Measurements from ENCODE around the gene BIVM. TPM values are rescaled to one million over a fixed set of nuclear protein-coding genes. Genes with fewer than 3 reads are reported as not detected.
A peak's percentile ranks its signal among the peaks of the same experiment; 100 is the strongest.

Gene BIVM, protein sequence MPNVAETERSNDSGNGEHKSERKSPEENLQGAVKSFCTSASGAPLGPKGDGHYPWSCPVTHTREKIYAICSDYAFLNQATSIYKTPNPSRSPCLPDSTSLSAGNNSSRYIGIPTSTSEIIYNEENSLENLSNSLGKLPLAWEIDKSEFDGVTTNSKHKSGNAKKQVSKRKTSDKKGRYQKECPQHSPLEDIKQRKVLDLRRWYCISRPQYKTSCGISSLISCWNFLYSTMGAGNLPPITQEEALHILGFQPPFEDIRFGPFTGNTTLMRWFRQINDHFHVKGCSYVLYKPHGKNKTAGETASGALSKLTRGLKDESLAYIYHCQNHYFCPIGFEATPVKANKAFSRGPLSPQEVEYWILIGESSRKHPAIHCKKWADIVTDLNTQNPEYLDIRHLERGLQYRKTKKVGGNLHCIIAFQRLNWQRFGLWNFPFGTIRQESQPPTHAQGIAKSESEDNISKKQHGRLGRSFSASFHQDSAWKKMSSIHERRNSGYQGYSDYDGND
- total RNA-seq: 10 to 100 TPM; 12.0 to 25.6 (median 15.3) TPM

DNA sequence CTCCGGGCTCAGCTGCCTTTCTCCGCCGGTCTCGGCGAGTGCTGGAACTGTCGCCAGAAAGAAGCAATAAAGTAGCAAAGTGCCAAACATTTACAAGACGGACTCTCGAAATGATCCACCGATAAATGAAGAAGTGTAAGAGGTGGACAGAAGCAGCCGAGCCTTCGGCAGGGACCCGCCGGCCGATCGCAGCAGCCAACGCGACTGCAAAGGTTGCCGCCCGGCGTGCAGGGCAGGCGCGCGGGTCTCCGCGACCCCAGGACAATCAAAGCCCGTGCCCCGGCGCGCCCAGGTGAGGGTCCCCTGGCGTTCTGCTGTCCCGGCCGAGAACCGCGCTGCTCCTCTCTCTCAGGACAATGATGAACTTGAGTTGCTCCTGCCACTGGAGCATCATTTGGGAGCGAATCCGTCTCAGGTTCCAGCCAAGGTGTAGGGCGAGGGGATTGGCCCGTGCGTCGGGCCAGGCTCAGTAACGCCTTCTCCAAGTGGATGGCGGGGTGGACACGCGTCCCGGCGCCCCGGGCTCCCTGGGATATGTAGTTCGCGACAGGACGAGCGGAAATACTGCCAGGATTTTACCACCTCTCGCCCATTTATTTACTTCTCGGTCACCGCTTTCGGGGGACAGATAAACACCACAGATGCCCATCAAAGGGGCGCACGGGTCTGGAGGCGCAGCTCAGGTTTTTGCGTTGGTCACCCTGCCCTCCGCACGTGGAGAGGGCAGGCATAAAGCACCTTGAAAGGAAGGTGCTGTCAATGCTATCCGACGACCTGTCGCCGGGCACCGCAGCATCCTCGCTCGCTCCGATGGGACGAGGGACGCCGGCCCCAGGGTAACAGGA lies at the start of gene BIVM, which contains the start of gene POGLUT2:
TSS of gene BIVM (plus strand) at position 539 of the 845 bp plus-strand sequence. CDS start 8,149 bp downstream, outside the sequence.
TSS of gene POGLUT2 (minus strand) at position 396 of the 845 bp plus-strand sequence. CDS start at position 90, 306 bp downstream.
- WGBS, 10 experiments: 0 to 2% (median 0%) methylated on average over 2 to 24 of the region's 72 CpGs; no CpG with 5 or more reads in 4 of the 10 experiments
- Histone ChIP-seq H3K4me1 (replicated peaks in 1 of 2) (peaks cover 0 to 17% of the 10 kb centered on the region in 2 donors), H3K27ac (peak within 1 kb of the TSS in 1 of 2 donors; percentile 8), H3K4me3 (peak within 1 kb of the TSS; percentile 91 to 99 (median 94))
- ATAC-seq (replicated peaks in 6 of 8): peak; percentile 85 to 95 (median 93)
- in situ Hi-C loops (cut with MboI; ENCODE audit: low pct_unique_long_range_greater_than_20kb in 2 of 9, low sequenced_read_pairs in 9 of 9, unreplicated experiment in 9 of 9): loop anchor here in 1 of 9 experiments (10.0 kb wide), 1 partner anchor 154 kb away; no protein-coding TSS in a partner anchor

DNA sequence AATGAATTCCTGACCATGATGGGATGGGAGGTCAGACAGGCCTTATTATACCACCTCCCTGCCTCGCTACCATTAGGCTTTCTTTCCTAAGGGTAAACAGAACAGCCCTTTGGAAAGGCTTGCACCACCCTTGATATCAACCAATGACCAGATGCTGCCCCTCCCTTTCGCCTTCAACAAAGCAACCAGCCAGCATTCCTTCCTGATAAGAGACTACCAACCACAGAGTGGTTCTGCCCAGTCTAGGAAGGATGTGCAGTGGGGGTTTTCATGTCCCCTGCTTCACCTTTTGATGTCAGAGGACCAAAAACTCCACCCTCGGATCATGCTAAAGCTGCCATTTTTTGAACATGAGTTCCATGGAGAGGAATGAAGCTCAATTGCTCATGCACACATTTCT lies 47.0 kb upstream of the BIVM start:
- Histone ChIP-seq H3K4me1 (replicated peaks in 1 of 2) (peaks cover 0 to 7% of the 10 kb centered on the region in 2 donors), H3K27ac (no peak overlapping the region), H3K4me3 (no peak overlapping the region)
- WGBS, 10 experiments: 30 to 100% (median 80%) methylated on average over 1 to 3 of the region's 3 CpGs; no CpG with 5 or more reads in 1 of the 10 experiments
- in situ Hi-C loops (cut with MboI; ENCODE audit: low pct_unique_long_range_greater_than_20kb in 2 of 9, low sequenced_read_pairs in 9 of 9, unreplicated experiment in 9 of 9): no loop called here
- ATAC-seq (replicated peaks in 6 of 8): no peak

DNA sequence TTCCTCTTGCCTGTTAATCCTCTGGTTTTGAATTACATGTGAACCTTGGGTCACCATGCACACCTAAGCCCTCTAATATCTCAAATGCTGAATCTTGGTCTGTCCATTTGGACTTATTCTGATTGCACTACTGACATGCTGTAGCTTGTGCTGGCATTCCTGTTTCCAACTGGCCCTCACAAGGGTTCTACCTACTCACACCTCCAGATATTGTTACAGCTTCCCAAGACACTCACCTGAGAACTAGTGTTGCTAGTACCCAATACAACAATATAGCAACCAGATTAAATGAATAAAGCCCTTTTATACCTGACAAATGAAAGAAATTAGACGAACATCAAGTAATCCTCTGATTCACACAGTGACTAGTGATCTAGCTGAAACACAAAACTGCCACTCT lies 41.9 kb upstream of the BIVM start:
- Histone ChIP-seq H3K4me1 (replicated peaks in 1 of 2) (peaks cover 0 to 7% of the 10 kb centered on the region in 2 donors), H3K27ac (no peak overlapping the region), H3K4me3 (no peak overlapping the region)
- in situ Hi-C loops (cut with MboI; ENCODE audit: low pct_unique_long_range_greater_than_20kb in 2 of 9, low sequenced_read_pairs in 9 of 9, unreplicated experiment in 9 of 9): no loop called here
- ATAC-seq (replicated peaks in 6 of 8): no peak
- WGBS, 10 experiments: 86 to 100% (median 100%) methylated on average over 1 of the region's 1 CpG; no CpG with 5 or more reads in 5 of the 10 experiments

DNA sequence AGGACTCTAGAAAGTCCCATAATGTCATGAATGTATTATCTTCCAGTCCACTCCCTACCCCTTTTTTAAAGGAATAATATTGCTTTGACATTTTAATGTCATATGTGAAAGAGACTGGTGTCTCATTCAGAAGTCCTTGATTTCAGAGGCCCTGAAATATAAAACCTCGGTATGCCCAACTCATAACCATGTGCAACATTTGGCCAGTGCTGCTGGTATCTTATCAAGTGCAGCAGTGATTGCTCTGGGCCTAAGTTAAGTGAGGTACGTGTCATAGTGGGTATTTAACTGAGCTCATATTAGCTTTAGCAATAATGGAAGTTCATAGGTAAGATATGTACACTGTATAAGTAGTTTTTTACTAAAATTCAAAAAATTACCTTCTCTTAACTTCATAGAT lies 40.1 kb upstream of the BIVM start:
- WGBS, 10 experiments: 67 to 92% (median 85%) methylated on average over 1 to 2 of the region's 2 CpGs
- no peak overlapping the region for H3K4me3 ChIP-seq
- H3K4me1 ChIP-seq (replicated peaks in 1 of 2): peaks cover 0 to 7% of the 10 kb centered on the region in 2 donors
- ATAC-seq (replicated peaks in 6 of 8): no peak
- in situ Hi-C loops (cut with MboI; ENCODE audit: low pct_unique_long_range_greater_than_20kb in 2 of 9, low sequenced_read_pairs in 9 of 9, unreplicated experiment in 9 of 9): no loop called here
- no peak overlapping the region for H3K27ac ChIP-seq

DNA sequence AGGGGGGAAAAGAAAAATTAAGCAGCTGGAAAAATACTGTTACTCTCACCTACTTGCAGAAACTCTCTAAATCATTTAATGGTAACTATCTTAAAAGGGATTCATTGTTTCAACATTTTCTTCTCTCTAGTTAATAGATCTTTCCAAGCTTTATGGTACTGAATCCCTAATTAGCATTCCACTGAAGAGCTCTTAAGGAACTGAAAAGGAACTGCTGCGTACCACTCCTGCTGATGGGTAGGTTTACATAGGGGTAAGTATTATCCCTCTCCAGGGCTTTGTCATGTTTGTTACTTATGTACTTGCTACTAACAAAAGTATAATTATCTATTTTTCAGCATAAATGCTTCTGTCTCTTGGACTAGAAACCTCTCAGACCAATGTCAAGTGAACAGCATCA lies 37.8 kb upstream of the BIVM start:
- in situ Hi-C loops (cut with MboI; ENCODE audit: low pct_unique_long_range_greater_than_20kb in 2 of 9, low sequenced_read_pairs in 9 of 9, unreplicated experiment in 9 of 9): no loop called here
- Histone ChIP-seq H3K4me1 (replicated peaks in 1 of 2) (no peaks in the 10 kb centered on the region), H3K27ac (no peak overlapping the region), H3K4me3 (no peak overlapping the region)
- WGBS, 10 experiments: 33 to 100% (median 85%) methylated on average over 1 of the region's 1 CpG; no CpG with 5 or more reads in 4 of the 10 experiments
- ATAC-seq (replicated peaks in 6 of 8): no peak

DNA sequence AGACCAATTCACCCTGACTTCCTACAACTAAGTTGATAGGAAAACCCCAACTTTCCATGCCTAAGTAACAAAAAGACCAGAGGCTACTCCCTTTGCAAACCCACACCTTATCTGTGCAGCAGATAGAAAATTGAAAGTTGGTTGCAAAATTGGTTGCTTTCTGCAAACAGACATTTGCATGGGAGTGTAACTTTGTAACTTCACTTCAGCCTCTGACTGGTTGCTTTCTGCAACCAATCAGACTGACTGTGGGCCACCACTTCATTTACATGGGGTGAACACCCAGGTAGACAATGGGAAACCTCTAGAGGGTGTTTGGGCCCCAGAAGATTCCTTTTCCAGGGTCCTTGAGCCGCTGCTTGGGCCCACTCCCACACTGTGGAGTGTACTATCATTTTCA lies 35.2 kb upstream of the BIVM start:
- in situ Hi-C loops (cut with MboI; ENCODE audit: low pct_unique_long_range_greater_than_20kb in 2 of 9, low sequenced_read_pairs in 9 of 9, unreplicated experiment in 9 of 9): no loop called here
- peak in 2 of 8 experiments; percentile 54 to 84 for ATAC-seq (replicated peaks in 6 of 8)
- 80 to 100% (median 88%) methylated on average over 1 of the region's 1 CpG; no CpG with 5 or more reads in 6 of the 10 experiments for WGBS, 10 experiments
- no peaks in the 10 kb centered on the region for H3K4me1 ChIP-seq (replicated peaks in 1 of 2)
- no peak overlapping the region for H3K27ac ChIP-seq
- no peak overlapping the region for H3K4me3 ChIP-seq

DNA sequence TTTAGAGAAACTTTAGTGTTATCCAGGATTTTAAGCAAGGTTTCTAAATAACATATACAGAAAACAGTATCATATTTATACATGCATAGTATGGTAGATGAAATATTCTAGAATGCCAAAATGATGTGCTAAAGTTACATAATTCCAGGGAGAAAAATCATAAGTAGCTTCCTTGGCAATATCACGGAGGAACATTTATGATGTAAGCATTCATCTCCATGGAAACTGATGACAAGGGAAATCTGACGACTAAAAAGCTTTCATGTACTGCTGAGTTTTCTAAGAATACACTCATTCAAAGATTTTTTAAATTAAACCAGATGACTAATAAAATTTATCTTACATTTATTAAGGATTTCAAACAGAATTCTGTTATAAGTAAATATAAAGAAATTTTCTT lies 30.0 kb upstream of the BIVM start:
- no peak overlapping the region for H3K4me3 ChIP-seq
- in situ Hi-C loops (cut with MboI; ENCODE audit: low pct_unique_long_range_greater_than_20kb in 2 of 9, low sequenced_read_pairs in 9 of 9, unreplicated experiment in 9 of 9): no loop called here
- ATAC-seq (replicated peaks in 6 of 8): no peak

DNA sequence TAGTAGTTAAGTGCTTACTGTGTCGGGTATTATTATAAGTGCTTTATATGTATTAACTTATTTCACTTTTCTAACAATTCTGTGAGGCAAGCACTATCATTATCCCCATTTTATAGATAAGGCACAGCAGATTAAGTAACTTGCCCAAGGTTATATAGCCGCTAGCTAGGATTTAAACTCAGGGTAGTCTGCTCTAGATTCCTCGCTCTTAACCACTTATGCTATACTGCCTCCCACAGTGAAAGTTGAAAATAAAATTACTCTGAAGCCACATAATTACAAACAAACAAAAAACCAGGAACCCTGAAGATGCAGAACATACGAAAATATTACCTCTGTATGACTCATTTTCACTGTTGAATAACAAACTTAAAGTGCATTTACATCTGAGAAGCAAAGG lies 29.2 kb upstream of the BIVM start:
- ATAC-seq (replicated peaks in 6 of 8): no peak
- H3K4me3 ChIP-seq: no peak overlapping the region
- 57 to 97% (median 75%) methylated on average over 1 to 4 of the region's 4 CpGs; no CpG with 5 or more reads in 1 of the 10 experiments for WGBS, 10 experiments
- H3K27ac ChIP-seq: no peak overlapping the region
- H3K4me1 ChIP-seq (replicated peaks in 1 of 2): peaks cover 4% of the 10 kb centered on the region in 2 donors
- in situ Hi-C loops (cut with MboI; ENCODE audit: low pct_unique_long_range_greater_than_20kb in 2 of 9, low sequenced_read_pairs in 9 of 9, unreplicated experiment in 9 of 9): no loop called here

More for the DNA sequence above, 30.0 kb upstream of the BIVM start:
- peaks cover 2% of the 10 kb centered on the region in 2 donors for H3K4me1 ChIP-seq (replicated peaks in 1 of 2)
- H3K27ac ChIP-seq: no peak overlapping the region
- WGBS, 10 experiments: 53 to 86% (median 72%) methylated on average over 1 to 2 of the region's 2 CpGs; no CpG with 5 or more reads in 1 of the 10 experiments

DNA sequence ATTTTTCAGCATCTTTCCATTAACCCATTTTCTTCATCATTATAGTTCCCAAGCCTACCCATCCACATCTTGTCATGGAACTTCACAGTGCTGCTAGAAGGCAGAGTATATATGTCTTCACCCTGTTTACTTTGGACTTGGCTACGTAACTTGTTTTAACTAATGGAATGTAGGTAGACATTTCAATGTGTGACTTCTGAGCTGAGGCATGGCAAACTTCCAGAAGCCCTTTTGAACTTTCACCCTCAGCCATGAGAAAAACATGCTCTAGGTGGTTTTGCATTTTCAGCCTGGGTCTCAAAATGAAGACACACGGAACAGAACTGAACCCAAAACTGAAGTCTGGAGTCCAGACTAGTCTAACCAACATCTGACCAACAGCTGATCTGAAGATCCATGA lies 28.5 kb upstream of the BIVM start:
- H3K27ac ChIP-seq: no peak overlapping the region
- WGBS, 10 experiments: 20 to 100% (median 87%) methylated on average over 1 to 2 of the region's 2 CpGs; no CpG with 5 or more reads in 2 of the 10 experiments
- H3K4me3 ChIP-seq: no peak overlapping the region
- ATAC-seq (replicated peaks in 6 of 8): no peak
- H3K4me1 ChIP-seq (replicated peaks in 1 of 2): peaks cover 4% of the 10 kb centered on the region in 2 donors
- in situ Hi-C loops (cut with MboI; ENCODE audit: low pct_unique_long_range_greater_than_20kb in 2 of 9, low sequenced_read_pairs in 9 of 9, unreplicated experiment in 9 of 9): no loop called here

DNA sequence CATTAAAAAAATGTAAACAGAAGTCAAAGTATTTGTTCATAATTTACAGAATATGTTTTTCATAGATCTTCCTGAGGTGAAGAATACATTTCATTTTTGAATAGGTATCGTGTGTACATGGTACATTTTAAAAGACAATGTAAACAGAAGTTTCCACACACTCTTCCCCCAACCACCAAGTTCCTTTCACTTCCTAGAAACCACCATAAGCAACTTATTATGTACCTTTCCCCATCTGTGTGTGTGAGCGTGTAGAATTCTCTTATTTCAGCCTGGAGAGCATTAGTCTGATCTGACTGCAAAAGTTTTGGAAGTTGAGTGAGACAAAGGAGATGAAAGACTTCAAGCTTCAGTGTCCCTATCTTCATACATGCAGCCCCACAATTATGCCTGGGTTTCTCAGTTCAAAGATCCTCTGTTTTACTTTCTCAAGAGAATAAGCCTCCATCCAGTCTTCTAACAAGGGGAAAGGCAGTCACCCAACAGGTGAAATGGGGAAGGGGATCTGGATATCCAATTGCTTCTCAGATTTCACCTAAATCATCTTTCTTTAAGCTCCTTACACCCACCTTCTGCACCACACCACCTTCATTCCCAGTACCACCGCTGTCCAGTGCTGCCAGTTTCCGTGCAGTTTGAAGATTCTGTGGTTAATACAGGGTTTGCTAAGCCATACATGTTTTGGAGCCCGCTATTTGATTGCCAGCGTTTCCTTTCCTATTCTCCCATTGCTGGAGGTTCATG lies 27.4 kb upstream of the BIVM start:
- in situ Hi-C loops (cut with MboI; ENCODE audit: low pct_unique_long_range_greater_than_20kb in 2 of 9, low sequenced_read_pairs in 9 of 9, unreplicated experiment in 9 of 9): no loop called here
- no peak for ATAC-seq (replicated peaks in 6 of 8)
- H3K4me3 ChIP-seq: no peak overlapping the region
- H3K4me1 ChIP-seq (replicated peaks in 1 of 2): peaks cover 4% of the 10 kb centered on the region in 2 donors
- 60 to 98% (median 95%) methylated on average over 1 to 6 of the region's 6 CpGs; no CpG with 5 or more reads in 1 of the 10 experiments for WGBS, 10 experiments
- no peak overlapping the region for H3K27ac ChIP-seq

DNA sequence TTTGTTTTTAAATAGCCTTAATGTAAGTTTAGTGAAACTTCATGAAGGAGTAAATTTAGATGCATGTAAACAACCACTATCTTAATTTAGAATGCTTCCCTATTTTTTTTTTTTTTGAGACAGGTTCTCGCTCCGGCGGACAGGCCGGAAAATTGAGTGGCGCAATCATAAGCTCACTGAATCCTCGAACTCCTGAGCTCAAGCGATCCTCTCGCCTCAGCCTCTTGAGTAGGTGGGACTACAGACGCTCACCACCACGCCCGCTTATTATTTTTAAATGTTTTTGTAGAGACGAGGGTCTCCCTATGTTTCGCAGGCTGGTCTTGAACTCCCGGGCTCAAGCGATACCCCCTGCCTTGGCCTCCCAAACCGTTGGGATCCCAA lies 26.9 kb upstream of the BIVM start:
- Histone ChIP-seq H3K27ac (no peak overlapping the region), H3K4me1 (replicated peaks in 1 of 2) (peaks cover 4% of the 10 kb centered on the region in 2 donors), H3K4me3 (no peak overlapping the region)
- no peak for ATAC-seq (replicated peaks in 6 of 8)
- in situ Hi-C loops (cut with MboI; ENCODE audit: low pct_unique_long_range_greater_than_20kb in 2 of 9, low sequenced_read_pairs in 9 of 9, unreplicated experiment in 9 of 9): no loop called here
- 86 to 98% (median 96%) methylated on average over 3 to 13 of the region's 16 CpGs; no CpG with 5 or more reads in 4 of the 10 experiments for WGBS, 10 experiments

Measured in motor neuron (in vitro differentiated cells).